Left ventricle myocardium superior (tissue), 1 donor: ENCODE data around the gene RAB1A. TPM values are rescaled to one million over a fixed set of nuclear protein-coding genes. Genes with fewer than 3 reads are reported as not detected.

Experiments used
- ATAC-seq: fragments of 200-7000 bp; cut with Tn5 transposase; one replicate; pipeline ENCODE4 v1.9.1; 2020; ENCODE audit warnings: mild to moderate bottlenecking, moderate library complexity
- DNase-seq: peaks from one replicate; pipeline ENCODE4 v3.0.0-alpha.2; 2020
- intact Hi-C: fragments of 100-400 bp; cut with micrococcal nuclease; formaldehyde crosslinking; loops from one replicate; pipeline ENCODE4 v1.11.0; 2022
- total RNA-seq: library from RNA; stranded (reverse); fragmentation: NEBNext Ultra II Directional; extraction: Animal tissue kit (Norgen Biotek cat#: 25700); gene quantifications from one replicate; pipeline ENCODE4 v1.2.1, GENCODE V29; 2021
- donor health status: DM: no; HTN: yes; CAD: no; lungs with severe emphysema.

Gene RAB1A
- total RNA-seq, 1 donor from 2014 or later, result 121 TPM

DNA sequence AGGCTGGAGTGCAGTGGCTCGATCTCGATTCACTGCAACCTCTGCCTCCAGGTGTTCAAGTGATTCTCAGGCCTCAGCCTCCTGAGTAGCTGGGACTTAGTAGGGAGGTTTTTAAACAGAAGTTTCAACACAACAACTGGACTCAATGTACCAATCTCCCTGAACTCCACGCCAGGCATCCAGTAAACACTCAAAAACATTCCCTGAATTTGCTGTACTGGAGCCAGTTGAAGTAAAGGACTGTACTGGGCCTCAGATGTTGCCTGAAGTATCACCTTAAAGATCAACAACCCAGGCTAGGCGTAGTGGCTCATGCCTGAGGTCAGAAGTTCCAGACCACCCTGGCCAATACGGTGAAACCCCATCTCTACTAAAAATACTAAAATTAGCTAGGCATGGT is 22.4 kb downstream of the RAB1A start:
- intact Hi-C loops, result no loop called here
- ATAC-seq, result peak; percentile 44
- DNase-seq, result no peak

DNA sequence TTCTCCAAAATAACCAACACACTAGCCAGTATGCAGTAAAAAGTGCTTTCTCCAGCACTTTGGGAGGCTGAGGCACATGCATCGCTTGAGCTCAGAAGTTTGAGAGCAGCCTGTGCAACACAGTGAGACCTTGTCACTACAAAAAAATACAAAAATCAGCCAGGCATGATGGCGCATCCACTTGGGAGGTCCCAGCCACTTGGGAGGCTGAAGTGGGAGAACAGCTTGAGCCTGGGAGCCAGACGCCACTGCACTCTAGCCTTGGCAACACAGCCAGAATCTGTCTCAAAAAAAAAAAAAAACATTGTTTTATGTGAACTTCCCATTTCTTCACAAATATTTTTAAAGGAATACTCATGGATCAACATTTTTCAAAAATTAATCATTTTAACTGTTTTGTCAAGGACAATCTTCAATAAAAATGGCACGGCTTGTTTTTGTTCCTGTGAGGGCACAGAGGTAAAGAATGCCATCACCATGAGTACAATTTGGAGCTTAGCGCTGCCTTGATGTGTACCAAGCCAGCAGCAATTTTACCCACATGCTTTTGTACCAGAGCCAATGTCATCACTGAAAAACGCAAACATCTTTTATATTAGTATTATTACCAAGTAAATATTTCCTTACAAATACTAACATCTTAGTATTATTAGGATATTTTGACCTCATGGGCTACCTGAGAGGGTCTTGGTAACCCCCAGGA is 26.7 kb downstream of the RAB1A start:
- ATAC-seq (peak; percentile 39), DNase-seq (no peak)
- intact Hi-C loops, result no loop called here

DNA sequence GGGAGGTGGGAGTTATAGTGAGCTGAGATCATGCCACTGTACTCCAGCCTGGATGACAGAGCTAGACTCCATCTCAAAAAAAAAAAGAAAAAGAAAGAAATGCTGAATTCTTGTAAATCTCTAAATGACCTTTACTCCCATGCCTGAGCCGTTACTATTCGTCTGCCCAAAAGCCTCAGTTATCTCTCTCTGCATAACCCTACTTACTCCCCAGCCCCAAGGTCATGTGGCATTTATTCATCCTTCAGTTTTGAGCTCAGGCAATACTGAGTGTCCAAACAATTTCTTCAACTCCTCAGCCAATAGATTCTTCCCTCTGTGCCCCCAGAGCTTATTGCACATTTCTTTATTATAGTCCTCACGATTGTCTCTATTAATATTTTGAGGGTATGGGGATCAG is 28.8 kb downstream of the RAB1A start:
- no peak for DNase-seq
- intact Hi-C loops, result no loop called here
- ATAC-seq, result peak; percentile 56

DNA sequence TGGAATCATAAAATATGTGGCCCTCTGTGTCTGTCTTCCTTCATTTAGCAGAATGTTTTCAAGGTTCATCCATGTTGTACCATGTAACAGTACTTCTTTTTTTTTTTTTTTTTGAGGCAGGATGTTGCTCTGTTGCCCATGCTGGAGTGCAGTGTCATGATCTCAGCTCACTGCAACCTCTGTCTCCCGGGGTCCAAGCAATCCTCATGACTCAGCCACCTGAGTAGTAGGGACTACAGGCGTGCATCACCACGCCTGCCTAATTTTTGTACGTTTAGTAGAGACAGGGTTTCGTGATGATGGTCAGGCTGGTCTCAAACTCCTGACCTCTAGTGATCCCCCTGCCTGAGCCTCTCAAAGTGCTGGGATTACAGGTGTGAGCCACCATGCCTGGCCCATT is 31.2 kb downstream of the RAB1A start:
- no peak for ATAC-seq
- intact Hi-C loops, result no loop called here

DNA sequence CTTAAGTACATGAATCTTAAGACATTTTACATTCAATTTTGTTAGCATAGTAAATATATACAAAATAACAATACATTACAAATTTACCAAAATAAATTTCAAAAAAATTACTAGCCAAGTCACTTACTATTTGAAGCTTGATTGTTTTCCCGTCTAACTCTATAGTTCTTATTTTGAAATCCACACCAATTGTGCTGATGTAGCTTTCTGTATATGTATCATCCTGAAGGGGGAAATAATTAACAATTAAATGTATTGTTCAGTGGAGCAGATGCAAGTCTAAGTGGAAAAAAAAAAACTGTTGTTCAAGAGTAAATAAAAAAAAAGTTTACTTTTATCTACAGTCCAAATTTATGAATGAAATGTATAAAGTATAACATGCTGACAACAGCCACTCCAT is 32.1 kb downstream of the RAB1A start:
- intact Hi-C loops, result no loop called here
- no peak for DNase-seq
- ATAC-seq, result no peak

More for the DNA sequence above, 31.2 kb downstream of the RAB1A start:
- no peak for DNase-seq

DNA sequence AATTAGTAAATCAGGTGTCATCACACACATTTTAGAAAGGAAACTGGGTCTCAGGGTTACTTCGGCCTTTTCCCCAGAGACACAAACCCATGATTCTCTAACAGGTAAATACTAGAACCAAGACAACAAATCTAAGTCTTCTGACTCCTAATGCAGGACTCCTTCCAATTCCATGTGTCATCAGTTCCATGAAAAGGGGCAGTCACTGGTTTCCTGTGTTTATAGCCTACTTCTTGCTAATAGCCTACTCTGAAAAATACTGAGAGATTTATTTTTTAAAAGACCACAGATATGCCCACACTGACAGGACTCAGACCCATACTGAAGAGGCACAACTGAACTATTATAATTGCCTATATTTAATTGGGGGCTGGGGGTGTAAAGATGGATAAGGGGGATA is 33.0 kb downstream of the RAB1A start:
- ATAC-seq (no peak), DNase-seq (no peak)
- intact Hi-C loops, result no loop called here

DNA sequence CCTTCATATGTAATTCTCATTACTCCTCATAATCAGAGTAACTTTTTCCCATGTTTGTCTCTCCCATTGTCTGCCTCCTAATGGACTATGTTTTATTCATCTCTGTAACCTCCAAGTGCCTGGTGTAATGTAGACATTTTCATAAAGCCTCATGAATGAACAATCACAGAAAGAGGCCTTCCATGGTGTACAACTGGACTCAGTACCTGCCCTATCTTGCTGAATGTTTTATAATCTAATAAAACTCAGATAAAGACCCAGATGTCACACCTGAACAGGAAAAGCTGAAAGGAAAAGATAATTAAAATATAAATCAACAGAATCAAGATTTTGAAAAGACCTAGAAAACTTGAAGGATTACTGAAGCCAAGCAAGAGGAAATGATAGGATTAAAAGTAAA is 36.7 kb downstream of the RAB1A start:
- no peak for DNase-seq
- ATAC-seq, result no peak
- intact Hi-C loops, result no loop called here

DNA sequence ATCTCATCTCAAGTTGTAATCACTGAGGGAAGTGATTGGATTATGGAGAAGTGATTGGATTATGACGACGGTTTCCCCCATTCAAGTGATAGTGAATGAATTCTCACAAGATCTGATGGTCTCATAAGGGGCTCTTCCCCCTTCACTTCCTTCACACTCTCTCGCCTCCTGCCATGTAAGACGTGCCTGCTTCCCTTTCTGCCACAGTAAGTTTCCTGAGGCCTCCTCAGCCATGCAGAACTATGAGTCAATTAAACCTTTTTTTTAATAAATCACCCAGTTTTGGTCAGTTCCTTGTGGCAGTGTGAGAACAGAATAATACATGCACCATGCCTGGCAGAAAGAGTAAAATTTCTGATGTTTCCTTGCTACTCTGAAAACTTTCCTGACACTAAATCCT is 37.1 kb downstream of the RAB1A start:
- DNase-seq (no peak), ATAC-seq (no peak)
- intact Hi-C loops, result no loop called here

DNA sequence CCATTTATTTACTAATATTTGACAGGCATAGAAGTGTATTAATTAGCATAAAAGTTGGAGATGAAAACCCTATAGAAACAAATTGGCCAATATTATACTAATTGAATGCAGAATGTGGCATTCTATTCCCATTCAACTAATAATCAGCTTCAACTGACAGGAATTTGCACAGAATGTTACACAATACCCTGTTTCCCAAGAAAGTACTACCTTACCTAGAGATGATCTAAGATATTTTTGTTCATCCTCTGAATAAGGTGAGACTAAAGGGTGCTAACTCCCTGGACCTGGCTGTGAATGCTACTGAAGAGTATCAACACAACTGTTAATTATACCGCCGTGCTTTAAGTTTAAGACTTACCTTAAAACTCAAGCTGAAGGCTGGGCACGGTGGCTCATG is 44.8 kb downstream of the RAB1A start:
- ATAC-seq (no peak), DNase-seq (no peak)
- intact Hi-C loops, result no loop called here

DNA sequence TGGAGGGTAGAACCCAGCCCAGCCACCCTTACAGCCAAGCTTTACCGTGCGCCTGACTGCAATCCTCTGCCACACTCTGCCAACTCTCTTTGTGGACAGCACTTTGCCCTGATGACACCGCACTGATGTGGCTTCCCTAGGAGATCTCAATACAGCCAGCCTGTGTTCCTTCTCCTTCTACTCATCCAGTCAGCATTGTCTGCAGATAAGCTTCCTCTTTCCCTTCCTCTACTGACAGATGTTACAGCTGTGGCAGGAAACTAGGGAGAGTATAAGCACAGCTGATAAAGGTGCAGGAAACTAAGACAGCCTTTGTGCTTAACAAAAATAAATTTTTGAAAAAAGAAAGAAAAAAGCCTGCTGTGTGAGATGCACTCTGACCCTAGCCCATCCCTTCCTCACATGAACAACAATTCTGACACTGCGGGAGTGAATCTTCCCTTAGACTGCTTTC is 48.6 kb downstream of the RAB1A start:
- peak; percentile 68 for ATAC-seq
- no peak for DNase-seq
- intact Hi-C loops, result no loop called here

DNA sequence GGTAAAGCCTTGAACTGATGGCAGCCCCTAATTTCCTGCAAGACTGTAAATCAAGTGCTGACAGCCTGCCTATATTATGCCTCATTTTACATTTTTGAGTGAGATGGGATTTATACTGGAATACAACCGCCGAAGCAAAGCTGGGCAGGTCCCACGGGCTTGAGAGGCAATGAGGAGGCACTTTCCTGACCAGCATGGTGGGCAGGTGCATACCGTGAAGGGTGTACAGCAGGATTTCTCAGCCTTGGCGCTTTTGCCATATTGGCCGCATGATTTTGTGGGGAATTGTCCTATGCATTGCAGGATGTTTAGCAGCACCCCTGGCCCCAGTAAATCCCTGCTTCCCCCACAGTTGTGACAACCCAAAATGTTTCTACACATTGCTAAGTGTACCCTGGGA is 50.9 kb downstream of the RAB1A start:
- ATAC-seq (no peak), DNase-seq (no peak)
- intact Hi-C loops, result no loop called here

DNA sequence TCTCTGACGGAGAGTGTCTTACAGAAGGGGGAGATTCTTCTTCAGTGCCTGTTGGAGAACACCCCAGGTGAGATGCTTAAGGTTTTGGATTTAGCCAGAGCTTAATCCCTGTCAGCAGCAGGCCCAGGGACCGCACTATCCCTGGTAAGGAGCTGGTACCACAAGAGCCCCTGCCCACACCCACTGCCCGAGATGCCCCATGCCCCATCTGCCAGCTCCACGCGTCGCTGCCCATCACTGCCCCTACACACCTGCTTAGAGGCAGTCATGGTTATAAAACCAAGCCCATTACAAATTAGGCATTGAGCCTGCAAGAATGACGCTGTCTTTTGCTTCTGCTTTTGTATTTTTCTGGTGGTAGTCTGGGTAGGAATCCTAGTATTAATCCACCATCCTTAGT is 52.0 kb downstream of the RAB1A start:
- ATAC-seq (no peak), DNase-seq (no peak)
- intact Hi-C loops, result no loop called here

DNA sequence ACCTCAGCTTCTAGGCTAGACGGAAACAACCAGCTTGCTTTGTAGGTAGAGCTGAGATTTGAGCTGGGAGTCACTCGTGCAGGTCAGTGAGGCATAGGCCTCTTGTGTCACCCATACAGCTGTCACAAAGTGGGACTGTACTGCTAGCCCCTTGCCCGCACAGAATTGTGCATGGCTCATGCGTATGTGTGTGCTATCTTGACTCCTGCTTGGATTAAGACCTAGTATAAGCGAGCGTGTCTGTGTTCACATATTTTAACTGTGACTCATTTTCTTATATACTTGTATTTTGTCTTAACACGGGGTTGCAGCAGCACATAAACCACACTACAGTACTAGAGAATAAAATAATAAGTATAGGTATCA is 53.6 kb downstream of the RAB1A start:
- no peak for ATAC-seq
- no peak for DNase-seq
- intact Hi-C loops, result no loop called here

DNA sequence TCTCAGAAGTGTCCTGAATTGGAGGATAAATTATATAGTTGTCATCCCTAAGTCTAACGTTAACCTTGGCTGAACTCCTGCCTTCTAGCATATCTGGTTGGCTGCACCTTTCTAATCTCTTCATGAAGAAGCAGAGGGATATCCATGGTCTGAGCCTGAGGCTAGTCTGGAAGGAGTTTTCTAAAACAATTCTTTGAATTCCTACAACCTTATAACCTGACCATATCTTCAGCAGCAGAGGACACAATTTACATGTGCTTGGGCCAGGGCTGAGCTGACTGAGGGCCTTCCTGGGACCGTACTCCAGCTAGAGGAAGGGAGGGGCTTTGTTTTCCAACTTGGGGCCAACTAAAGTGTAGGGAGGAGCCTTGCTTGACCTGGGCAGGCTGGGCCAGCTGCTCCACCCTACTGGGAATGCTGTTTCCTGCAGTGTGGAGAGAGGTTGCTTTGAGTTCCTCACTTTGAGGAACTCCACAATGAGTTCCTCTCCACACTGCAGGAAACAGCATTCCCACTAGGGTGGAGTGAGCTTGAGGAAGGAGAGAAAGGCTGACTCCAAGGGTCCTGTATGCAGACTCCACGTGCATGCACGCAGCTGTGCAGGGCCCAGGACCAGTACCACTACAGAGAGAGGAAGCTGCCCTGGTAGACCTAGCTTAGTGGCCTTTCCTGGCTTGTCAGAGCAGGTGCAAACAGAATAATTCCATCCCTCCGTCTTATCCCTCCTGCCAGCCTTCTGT is 54.1 kb downstream of the RAB1A start:
- intact Hi-C loops, result no loop called here
- ATAC-seq (peak; percentile 80), DNase-seq (peak; percentile 58)

DNA sequence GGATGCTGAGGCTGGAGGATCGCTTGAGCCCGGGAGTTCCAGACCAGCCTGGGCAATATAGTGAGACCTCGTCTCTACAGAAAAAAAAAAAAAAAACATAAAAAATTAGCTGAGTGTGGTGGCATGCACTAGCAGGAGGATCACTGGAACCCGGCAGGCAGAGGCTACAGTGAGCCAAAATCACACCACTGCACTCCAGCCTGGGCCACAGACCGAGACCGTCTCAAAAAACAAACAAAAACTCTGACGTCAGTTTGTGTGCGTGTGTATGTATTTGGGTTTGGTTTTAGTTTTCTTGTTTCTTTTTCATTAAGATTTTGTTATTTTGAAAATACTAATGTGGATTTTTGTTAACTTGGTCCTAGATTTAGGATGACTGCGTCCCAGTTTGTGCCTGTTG is 54.7 kb downstream of the RAB1A start:
- DNase-seq (no peak), ATAC-seq (no peak)
- intact Hi-C loops, result no loop called here

DNA sequence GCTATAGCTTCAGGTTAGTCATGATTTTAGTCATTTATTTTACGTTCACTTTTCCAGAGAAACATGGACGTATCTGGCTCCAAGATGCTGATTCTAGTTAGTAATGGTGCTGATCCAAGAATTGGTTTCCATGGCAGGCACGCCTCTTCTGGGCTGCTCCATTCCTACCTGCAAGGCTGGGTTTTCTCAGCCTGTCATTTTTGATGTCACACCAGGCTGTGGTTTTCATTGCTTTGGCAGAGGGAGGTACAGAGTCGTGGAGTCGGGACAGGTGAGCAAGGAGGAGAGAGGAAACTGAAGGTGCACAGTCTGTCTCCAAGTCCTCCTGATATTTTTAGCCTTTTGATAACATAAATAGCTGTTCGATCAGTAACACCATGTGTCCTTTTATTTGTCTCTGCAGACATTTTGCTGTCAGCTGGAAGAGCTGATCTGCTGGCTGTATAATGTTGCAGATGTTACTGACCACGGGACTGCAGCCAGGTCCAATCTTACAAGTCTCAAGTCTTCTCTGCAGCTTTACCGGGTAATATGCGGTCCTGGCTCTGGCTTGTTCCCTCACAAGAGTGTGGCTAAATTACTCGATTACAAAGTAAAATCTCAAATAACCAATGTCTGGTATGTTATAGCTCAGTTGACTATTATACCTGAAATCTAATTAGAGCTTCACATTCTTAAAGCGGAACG is 55.9 kb downstream of the RAB1A start:
- no peak for ATAC-seq
- no peak for DNase-seq
- intact Hi-C loops, result loop anchor here (5.0 kb wide), 1 partner anchor 53 kb away; no protein-coding TSS in a partner anchor

DNA sequence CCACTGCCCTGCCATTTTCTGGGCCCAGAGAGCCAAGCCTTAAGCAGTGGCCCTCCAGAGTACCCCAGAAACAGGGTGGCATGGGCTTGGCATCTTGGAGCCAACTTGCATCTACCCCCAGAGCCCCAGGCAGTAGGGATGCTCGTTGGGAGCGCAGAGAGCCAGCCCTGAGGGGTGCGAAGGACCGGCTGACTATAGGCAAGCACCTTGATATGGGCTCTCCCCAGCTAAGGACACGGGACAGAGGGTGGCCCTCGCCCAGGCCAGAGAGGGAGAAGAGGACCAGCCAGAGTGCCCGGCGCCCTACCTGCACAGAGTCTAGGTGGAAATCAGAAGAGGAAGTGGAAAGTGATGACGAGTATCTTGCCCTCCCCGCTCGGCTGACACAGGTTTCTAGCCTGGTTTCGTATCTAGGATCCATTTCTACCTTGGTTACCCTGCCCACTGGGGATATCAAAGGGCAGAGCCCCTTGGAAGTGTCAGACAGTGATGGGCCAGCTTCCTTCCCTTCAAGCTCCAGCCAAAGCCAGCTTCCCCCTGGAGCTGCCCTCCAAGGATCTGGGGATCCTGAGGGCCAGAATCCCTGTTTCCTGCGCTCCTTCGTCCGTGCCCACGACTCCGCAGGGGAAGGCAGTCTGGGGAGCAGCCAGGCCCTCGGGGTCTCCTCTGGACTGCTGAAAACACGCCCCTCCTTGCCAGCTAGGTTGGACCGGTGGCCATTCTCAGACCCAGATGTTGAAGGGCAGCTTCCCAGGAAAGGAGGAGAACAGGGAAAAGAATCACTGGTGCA is 57.5 kb downstream of the RAB1A start:
- ATAC-seq (no peak), DNase-seq (no peak)
- intact Hi-C loops, result loop anchor here (5.0 kb wide), 1 partner anchor 55 kb away; no protein-coding TSS in a partner anchor

DNA sequence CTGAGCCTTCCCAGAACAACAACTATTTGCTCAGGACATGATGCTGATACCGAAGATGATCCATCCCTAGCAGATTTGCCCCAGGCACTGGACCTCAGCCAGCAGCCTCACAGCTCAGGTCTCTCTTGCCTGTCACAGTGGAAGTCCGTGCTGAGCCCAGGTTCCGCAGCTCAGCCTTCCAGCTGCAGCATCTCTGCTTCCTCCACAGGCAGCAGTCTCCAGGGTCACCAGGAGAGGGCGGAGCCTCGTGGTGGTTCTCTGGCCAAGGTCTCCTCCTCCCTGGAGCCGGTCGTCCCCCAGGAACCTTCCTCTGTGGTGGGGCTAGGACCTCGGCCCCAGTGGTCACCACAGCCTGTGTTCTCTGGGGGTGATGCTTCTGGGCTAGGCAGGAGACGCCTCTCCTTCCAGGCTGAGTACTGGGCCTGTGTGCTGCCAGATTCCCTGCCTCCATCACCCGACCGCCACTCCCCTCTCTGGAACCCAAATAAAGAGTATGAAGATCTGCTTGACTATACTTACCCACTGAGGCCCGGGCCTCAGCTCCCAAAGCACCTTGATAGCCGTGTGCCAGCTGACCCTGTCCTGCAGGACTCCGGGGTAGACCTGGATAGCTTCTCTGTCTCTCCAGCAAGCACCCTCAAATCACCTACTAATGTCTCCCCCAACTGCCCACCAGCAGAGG is 58.3 kb downstream of the RAB1A start:
- no peak for ATAC-seq
- DNase-seq, result peak; percentile 60
- intact Hi-C loops, result loop anchor here (5.0 kb wide), 1 partner anchor 56 kb away; no protein-coding TSS in a partner anchor

DNA sequence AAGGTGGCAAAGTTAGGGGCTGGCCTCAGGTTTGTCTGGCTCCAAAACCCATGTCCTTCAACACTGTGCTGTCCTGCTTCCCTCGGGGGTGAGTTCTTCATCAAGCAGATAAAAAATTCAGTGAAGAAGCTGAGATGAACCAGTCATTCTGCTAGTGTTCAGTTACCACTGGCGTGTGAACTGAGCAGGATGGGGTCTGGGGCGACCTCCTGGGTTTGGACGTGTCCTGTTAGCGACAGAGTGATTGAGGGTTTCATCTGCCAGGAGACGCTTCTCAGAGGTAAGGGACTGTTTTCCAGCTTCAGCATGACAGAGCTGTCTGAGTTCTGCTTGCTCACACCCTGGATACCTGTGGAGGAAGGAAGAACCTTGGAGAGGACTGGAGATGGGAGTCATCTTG is 59.0 kb downstream of the RAB1A start:
- DNase-seq (no peak), ATAC-seq (no peak)
- intact Hi-C loops, result loop anchor here (5.0 kb wide), 1 partner anchor 56 kb away; no protein-coding TSS in a partner anchor
